Psoas muscle (tissue), 8 donors: Measurements from ENCODE around the gene CUEDC1. TPM values are rescaled to one million over a fixed set of nuclear protein-coding genes. Genes with fewer than 3 reads are reported as not detected.

Experiments used
- ATAC-seq, 4 donors: fragments of 200-7000 bp; cut with Tn5 transposase; one replicate each; pipeline ENCODE4 v1.9.1; 2020; ENCODE audit warnings: moderate library complexity in 3 of 4, mild to moderate bottlenecking in 2 of 4
- DNase-seq, 2 donors: peaks; one replicate each; pipeline ENCODE4 v3.0.0-alpha.2; 2020
- H3K27ac ChIP-seq: fragments of 200-600 bp; one replicate; pipeline ENCODE4 v1.8.0; 2022
- H3K27me3 ChIP-seq, 3 donors: fragments of 200-600 bp in 1 of 3; one replicate each; pipeline versions ENCODE4 v1.6.1 to v1.8.0; 2013 to 2022; ENCODE audit warnings: low read length in 2 of 3, mild to moderate bottlenecking in 2 of 3, moderate library complexity in 1 of 3; ENCODE audit not compliant: insufficient read depth in 3 of 3
- H3K36me3 ChIP-seq, 2 donors: fragments of 200-600 bp in 1 of 2; one replicate each; pipeline versions ENCODE4 v1.6.1 to v1.8.0; 2013 to 2022; ENCODE audit warnings: low read depth in 1 of 2, mild to moderate bottlenecking in 1 of 2, moderate library complexity in 1 of 2; ENCODE audit not compliant: insufficient read depth in 1 of 2
- H3K4me1 ChIP-seq: fragments of 200-600 bp; one replicate; pipeline ENCODE4 v1.8.0; 2022
- H3K4me3 ChIP-seq: fragments of 200-600 bp; one replicate; pipeline ENCODE4 v1.8.0; 2022; ENCODE audit warnings: mild to moderate bottlenecking
- H3K9me3 ChIP-seq: fragments of 200-600 bp; one replicate; pipeline ENCODE4 v1.8.0; 2022
- WGBS, 3 donors: extraction: QIAGEN DNeasy Blood & Tissue Kit; methylation state at CpG; one replicate each; pipeline versions ENCODE4 v1.1.6 to v1.1.7; 2013; 5-methylcytosine and 5-hydroxymethylcytosine counted together
- intact Hi-C, 2 donors: fragments of 100-400 bp; cut with DNase I; formaldehyde crosslinking; loops; one replicate each; pipeline versions ENCODE4 v1.11.0 to v1.14.2; 2022
- polyA plus RNA-seq, 3 donors: library from polyadenylated mRNA; stranded (reverse); fragments of 200-250 nt; gene quantifications; one replicate each; pipeline ENCODE4 v1.2.3, GENCODE V29; 2013
- total RNA-seq, 4 donors: library from RNA; stranded (reverse); fragmentation: NEBNext Ultra II Directional in 2 of 4; extraction: Animal tissue kit (Norgen Biotek cat#: 25700) in 2 of 4; gene quantifications; one replicate each; pipeline versions ENCODE4 v1.2.1 to v1.2.4, GENCODE V29; 2021 to 2023
- TF ChIP-seq, protein P1 (sequence below): fragments of 200-600 bp; IDR thresholded peaks from one replicate; pipeline ENCODE4 v1.8.0; 2022; ENCODE audit warnings: antibody characterized with exemption
- donor health status: healthy with polysubstance abuse.
- donor health status: DM: no; HTN: no; CAD: no; lungs with moderate emphysema.
- donor health status: Bipolar disorder and iron deficiency.
- donor health status: healthy.
- donor health status: DM: yes; HTN: yes; CAD: no.
- donor health status: DM: no; HTN: no; CAD: no.
- donor health status: DM: no; HTN: no; CAD: no.
- donor health status: DM: yes; HTN: yes; CAD: no.

Gene CUEDC1
- total and polyA plus RNA-seq, 7 donors: 28.0 to 67.2 (median 46.4) TPM

DNA sequence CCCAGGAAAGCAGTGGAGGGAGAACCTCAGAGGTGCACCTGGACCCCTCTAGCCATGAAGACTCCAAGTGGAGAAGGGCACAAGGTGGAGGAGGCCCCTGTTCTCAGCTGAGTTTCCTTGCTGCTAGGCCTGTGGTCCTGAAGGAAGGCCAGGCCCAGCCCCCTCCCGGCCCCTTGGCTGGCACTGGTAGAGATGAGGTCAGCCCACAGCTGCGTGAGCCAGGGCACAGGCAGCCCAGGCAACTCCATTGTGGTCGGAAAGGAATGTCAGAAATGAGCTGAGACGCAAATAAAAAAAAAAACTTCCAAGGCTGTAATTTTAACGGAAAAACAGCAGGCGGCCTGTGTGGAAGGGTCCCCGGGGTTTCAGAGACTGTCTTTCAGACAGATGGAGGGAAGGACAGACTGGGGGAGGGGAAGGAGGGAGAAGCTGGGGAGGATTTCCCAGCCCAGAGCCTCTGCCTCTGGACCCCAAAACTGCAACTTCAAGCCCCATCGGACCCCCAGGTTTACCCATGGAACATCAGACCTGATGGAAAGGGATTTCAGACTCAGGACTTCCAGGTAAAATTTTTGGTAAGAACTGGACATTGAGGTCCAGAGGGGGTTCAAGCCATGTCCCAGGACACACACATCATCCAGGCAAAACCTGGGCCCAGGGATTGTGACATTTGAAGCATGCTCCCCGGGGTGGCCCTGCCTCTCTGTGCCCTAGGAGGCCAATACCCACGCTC, 79.8 kb downstream of the CUEDC1 start:
- Histone ChIP-seq H3K27me3 (no peaks in the 10 kb centered on the region), H3K36me3 (peaks cover 3 to 37% of the 10 kb centered on the region in 2 donors), H3K4me1 (peaks cover 79% of the 10 kb centered on the region), H3K9me3 (no peaks in the 10 kb centered on the region), H3K27ac (peak overlapping the region; percentile 84), H3K4me3 (peak overlapping the region; percentile 39)
- intact Hi-C loops: no loop called here
- TF ChIP-seq, protein P1, sequence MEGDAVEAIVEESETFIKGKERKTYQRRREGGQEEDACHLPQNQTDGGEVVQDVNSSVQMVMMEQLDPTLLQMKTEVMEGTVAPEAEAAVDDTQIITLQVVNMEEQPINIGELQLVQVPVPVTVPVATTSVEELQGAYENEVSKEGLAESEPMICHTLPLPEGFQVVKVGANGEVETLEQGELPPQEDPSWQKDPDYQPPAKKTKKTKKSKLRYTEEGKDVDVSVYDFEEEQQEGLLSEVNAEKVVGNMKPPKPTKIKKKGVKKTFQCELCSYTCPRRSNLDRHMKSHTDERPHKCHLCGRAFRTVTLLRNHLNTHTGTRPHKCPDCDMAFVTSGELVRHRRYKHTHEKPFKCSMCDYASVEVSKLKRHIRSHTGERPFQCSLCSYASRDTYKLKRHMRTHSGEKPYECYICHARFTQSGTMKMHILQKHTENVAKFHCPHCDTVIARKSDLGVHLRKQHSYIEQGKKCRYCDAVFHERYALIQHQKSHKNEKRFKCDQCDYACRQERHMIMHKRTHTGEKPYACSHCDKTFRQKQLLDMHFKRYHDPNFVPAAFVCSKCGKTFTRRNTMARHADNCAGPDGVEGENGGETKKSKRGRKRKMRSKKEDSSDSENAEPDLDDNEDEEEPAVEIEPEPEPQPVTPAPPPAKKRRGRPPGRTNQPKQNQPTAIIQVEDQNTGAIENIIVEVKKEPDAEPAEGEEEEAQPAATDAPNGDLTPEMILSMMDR: peak; percentile 22
- DNase-seq (peak; percentile 87 to 91), ATAC-seq (peak; percentile 73 to 85 (median 78))
- 18 to 22% (median 20%) methylated on average over 10 of the region's 10 CpGs for WGBS, 3 donors

DNA sequence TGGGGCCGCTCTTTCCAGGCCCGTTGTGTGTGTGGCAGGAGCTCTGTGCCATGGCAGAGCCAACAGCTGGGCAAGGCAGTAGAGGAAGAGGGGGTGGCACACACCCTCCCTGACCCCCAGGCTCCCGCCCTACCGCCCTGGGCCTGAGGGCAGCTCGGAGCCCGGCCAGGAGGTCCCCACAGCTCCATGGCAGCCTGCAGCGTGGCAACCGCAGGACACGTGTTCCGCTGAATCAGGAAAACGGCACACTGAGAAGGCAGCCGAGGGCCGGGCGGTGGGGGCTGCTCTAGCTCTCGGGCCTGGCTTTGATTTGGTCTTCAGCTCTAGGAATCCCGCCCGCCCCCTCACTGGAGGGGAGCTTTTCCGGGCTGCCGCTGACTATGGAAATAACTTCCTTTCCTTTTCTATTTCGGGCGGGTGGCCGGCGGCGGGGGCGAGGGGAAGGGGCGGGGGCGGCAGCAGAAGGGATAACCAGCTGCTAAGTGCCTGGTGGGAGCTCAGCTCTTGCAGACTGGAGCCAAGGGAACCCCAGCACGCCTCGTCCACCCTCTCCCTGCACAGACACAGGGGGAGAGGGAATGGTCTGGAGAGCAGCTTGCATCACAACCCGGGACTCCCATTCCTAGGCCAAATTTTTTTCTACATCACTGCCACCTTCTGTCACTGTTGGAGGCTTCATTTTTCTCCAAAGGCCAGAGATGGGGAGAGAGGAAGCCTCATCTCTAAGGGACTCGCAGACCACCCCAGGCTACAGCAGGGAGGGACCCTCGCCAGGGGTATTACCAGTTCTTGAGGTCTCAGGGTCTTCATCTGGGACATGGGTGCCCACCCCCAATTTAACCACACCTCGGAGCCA, 80.5 kb downstream of the CUEDC1 start:
- ATAC-seq (peak; percentile 56 to 64 (median 62)), DNase-seq (peak; percentile 81 to 83)
- intact Hi-C loops: no loop called here
- H3K36me3 ChIP-seq: peaks cover 3 to 39% of the 10 kb centered on the region in 2 donors
- peak overlapping the region; percentile 39 for H3K4me3 ChIP-seq
- H3K27me3 ChIP-seq: no peaks in the 10 kb centered on the region
- H3K9me3 ChIP-seq: no peaks in the 10 kb centered on the region
- TF ChIP-seq, protein P1: no peak
- 10 to 15% (median 12%) methylated on average over 31 to 33 of the region's 33 CpGs for WGBS, 3 donors
- peaks cover 71% of the 10 kb centered on the region for H3K4me1 ChIP-seq
- peak overlapping the region; percentile 84 for H3K27ac ChIP-seq

DNA sequence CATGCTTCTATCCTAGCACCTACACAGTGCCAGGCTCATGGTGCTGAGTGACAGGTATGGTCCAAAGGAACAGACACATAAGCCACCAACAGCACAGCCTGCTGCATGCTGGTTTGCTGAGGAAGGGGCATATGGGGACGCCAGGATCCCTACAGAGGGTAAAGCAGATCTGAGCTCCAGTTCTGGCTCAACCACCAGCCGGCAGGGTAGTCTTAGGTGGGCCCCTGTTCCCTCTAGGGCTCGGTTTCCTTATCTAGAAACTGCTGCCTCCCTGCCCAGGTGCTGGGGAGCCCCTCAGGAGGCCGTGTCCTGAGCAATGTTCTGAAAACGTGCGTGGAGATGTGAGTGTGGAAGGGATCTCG, 81.2 kb downstream of the CUEDC1 start:
- peak overlapping the region; percentile 39 for H3K4me3 ChIP-seq
- DNase-seq (no peak), ATAC-seq (no peak)
- H3K27ac ChIP-seq: peak overlapping the region; percentile 84
- 41 to 57% (median 46%) methylated on average over 7 of the region's 7 CpGs for whole genome bisulfite sequencing, 3 donors
- peaks cover 72% of the 10 kb centered on the region for H3K4me1 ChIP-seq
- intact Hi-C loops: no loop called here
- H3K36me3 ChIP-seq: peaks cover 3 to 39% of the 10 kb centered on the region in 2 donors
- no peaks in the 10 kb centered on the region for H3K27me3 ChIP-seq
- TF ChIP-seq, protein P1: no peak
- no peaks in the 10 kb centered on the region for H3K9me3 ChIP-seq

DNA sequence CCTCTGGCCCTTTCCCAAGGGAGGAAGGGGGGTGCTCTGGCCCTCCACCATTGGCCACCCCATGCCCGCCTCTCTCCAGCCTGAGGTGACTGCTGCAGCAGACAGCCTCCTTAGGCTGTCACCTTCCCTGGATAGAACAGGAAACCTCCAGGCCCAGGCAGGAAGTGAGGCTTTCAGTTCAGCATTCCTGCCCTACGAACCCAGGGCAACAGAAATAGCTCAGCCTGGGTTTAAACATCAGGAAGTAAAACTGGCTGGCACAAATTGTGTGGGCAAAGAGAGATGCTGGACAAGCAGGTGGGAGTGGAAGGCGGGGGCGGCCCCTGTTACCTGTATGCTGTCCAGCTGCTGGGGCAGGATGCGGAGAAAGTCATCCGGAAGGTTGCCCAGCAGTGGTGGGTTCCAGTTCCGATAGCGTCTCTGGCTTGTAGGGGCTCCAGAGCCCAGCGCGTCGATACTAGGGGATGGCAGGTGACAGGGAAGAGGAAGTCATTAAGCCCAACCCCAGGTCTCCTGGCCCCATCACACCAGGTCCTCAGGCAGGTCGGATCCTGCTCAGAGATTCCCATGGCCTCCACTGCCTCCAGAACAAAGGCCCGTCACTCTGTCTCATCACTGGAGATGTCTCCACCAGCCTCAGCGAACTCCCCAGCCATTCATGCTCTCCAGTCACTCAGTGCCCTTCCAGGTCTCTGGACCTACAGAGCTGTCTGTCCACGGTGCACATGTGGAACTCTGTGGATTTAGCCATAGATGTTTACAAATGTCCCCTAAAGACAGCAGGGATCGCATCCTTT, 81.8 kb downstream of the CUEDC1 start:
- H3K36me3 ChIP-seq: peaks cover 3 to 39% of the 10 kb centered on the region in 2 donors
- ATAC-seq: no peak
- no peak overlapping the region for H3K4me3 ChIP-seq
- no peak for DNase-seq
- intact Hi-C loops: no loop called here
- H3K27ac ChIP-seq: peak overlapping the region; percentile 84
- H3K27me3 ChIP-seq: no peaks in the 10 kb centered on the region
- H3K4me1 ChIP-seq: peaks cover 72% of the 10 kb centered on the region
- TF ChIP-seq, protein P1: no peak
- WGBS, 3 donors: 82 to 83% (median 83%) methylated on average over 16 of the region's 16 CpGs
- no peaks in the 10 kb centered on the region for H3K9me3 ChIP-seq
